HEK293T (cell line): Measurements from ENCODE around the gene NAPB.

Source experiments
- CTCF ChIA-PET: fragments of 350-600 bp; formaldehyde crosslinking; extraction: SDS; loops from one replicate; lab custom pipeline; 2021; ENCODE audit warnings: antibody characterized with exemption, inconsistent platforms; lab: Yijun Ruan, JAX
- POLR2A ChIA-PET: fragments of 350-600 bp; formaldehyde crosslinking; extraction: SDS; loops from one replicate; lab custom pipeline; 2020; ENCODE audit warnings: antibody characterized with exemption, inconsistent platforms; lab: Yijun Ruan, JAX
- DNase-seq: peaks from one replicate; pipeline ENCODE4 v3.0.0; 2012; ENCODE audit warnings: mixed read lengths; ENCODE audit errors: extremely low spot score
- ARNT ChIP-seq: fragments of 450-650 bp; IDR thresholded peaks from 2 replicates; pipeline ENCODE4 v1.6.1; 2017; ENCODE audit warnings: mild to moderate bottlenecking
- BHLHE40 ChIP-seq: fragments of 450-650 bp; IDR thresholded peaks from 2 replicates; pipeline ENCODE4 v1.6.1; 2016; ENCODE audit warnings: mild to moderate bottlenecking, moderate library complexity, borderline replicate concordance
- CTBP1 ChIP-seq: fragments of 450-650 bp; IDR thresholded peaks from 2 replicates; pipeline ENCODE4 v1.6.1; 2016; ENCODE audit warnings: borderline replicate concordance
- ELF4 ChIP-seq: fragments of 450-650 bp; IDR thresholded peaks from 2 replicates; pipeline ENCODE4 v1.6.1; 2017; ENCODE audit warnings: antibody characterized with exemption
- FOXA1 ChIP-seq: fragments of 450-650 bp; IDR thresholded peaks from 2 replicates; pipeline ENCODE4 v1.6.1; 2016; ENCODE audit warnings: mild to moderate bottlenecking
- FOXK2 ChIP-seq: fragments of 450-650 bp; IDR thresholded peaks from 2 replicates; pipeline ENCODE4 v1.6.1; 2016; ENCODE audit warnings: mild to moderate bottlenecking
- FOXM1 ChIP-seq: fragments of 450-650 bp; IDR thresholded peaks from 2 replicates; pipeline ENCODE4 v1.6.1; 2017; ENCODE audit warnings: mild to moderate bottlenecking, borderline replicate concordance
- HDGF ChIP-seq: fragments of 450-650 bp; IDR thresholded peaks from 2 replicates; pipeline ENCODE4 v1.6.1; 2017; ENCODE audit warnings: antibody characterized with exemption, borderline replicate concordance
- L3MBTL2 ChIP-seq: fragments of 450-650 bp; conservative IDR thresholded peaks from 2 replicates; pipeline ENCODE4 v1.6.1; 2016; ENCODE audit warnings: mild to moderate bottlenecking
- LEF1 ChIP-seq: fragments of 450-650 bp; IDR thresholded peaks from 2 replicates; pipeline ENCODE4 v1.6.1; 2017; ENCODE audit warnings: mild to moderate bottlenecking, borderline replicate concordance
- NFRKB ChIP-seq: fragments of 450-650 bp; IDR thresholded peaks from 2 replicates; pipeline ENCODE4 v1.6.1; 2016; ENCODE audit warnings: mild to moderate bottlenecking, moderate library complexity
- PKNOX1 ChIP-seq: fragments of 450-650 bp; IDR thresholded peaks from 2 replicates; pipeline ENCODE4 v1.6.1; 2016
- SP1 ChIP-seq: fragments of 450-650 bp; IDR thresholded peaks from 2 replicates; pipeline ENCODE4 v1.6.1; 2017
- SUZ12 ChIP-seq: fragments of 450-650 bp; IDR thresholded peaks from 2 replicates; pipeline ENCODE4 v1.6.1; 2016; ENCODE audit warnings: mild to moderate bottlenecking
- TARDBP ChIP-seq: fragments of 450-650 bp; IDR thresholded peaks from 2 replicates; pipeline ENCODE4 v1.6.1; 2016
- ZNF384 ChIP-seq: fragments of 450-650 bp; IDR thresholded peaks from 2 replicates; pipeline ENCODE4 v1.6.1; 2016

NAPB gene

GRCh38 chr20:23440004-23440403 lies 18.7 kb upstream of the NAPB start:
- POLR2A ChIA-PET = no interaction called here
- no peak for TF ChIP-seq PKNOX1
- TF ChIP-seq FOXA1 = no peak
- TF ChIP-seq CTBP1 = no peak
- no peak for TF ChIP-seq ARNT
- TF ChIP-seq HDGF = no peak
- TF ChIP-seq FOXM1 = no peak
- TF ChIP-seq LEF1 = no peak
- no peak for TF ChIP-seq SP1
- no peak for TF ChIP-seq ELF4
- no peak for TF ChIP-seq L3MBTL2
- TF ChIP-seq FOXK2 = no peak
- no peak for TF ChIP-seq BHLHE40
- no peak for TF ChIP-seq SUZ12
- TF ChIP-seq NFRKB = no peak
- no peak for TF ChIP-seq TARDBP
- no peak for TF ChIP-seq ZNF384
- DNase-seq = no peak
- CTCF ChIA-PET = no interaction called here

GRCh38 chr20:23438661-23439060 lies 17.4 kb upstream of the NAPB start:
- POLR2A ChIA-PET = no interaction called here
- CTCF ChIA-PET = no interaction called here
- TF ChIP-seq SP1 = no peak
- no peak for TF ChIP-seq ARNT
- TF ChIP-seq NFRKB = no peak
- no peak for TF ChIP-seq LEF1
- no peak for TF ChIP-seq ELF4
- TF ChIP-seq BHLHE40 = no peak
- TF ChIP-seq PKNOX1 = no peak
- DNase-seq = no peak

- no peak for TF ChIP-seq BHLHE40
- POLR2A ChIA-PET = interaction anchor here (1.0 kb wide), 1 partner anchor 87 kb away, joined by 4 read pairs; the partner anchor contains the start of gene NXT1
- DNase-seq = no peak
- CTCF ChIA-PET = no interaction called here
Observed at GRCh38 chr20:23437126-23437899, 16.0 kb upstream of the NAPB start.

GRCh38 chr20:23436681-23437080 lies 15.4 kb upstream of the NAPB start:
- ChIA-PET CTCF (interaction anchor here (0.6 kb wide), 1 partner anchor 66 kb away, joined by 3 read pairs; no protein-coding TSS in a partner anchor), POLR2A (interaction anchor here (1.0 kb wide), 1 partner anchor 87 kb away, joined by 4 read pairs; no protein-coding TSS in a partner anchor)
- TF ChIP-seq SP1 (no peak), ZNF384 (no peak), L3MBTL2 (no peak), BHLHE40 (no peak), LEF1 (no peak), SUZ12 (no peak), CTBP1 (no peak), HDGF (no peak), TARDBP (no peak), NFRKB (no peak), ELF4 (no peak), ARNT (no peak), FOXA1 (no peak)
- no peak for DNase-seq

GRCh38 chr20:23435626-23436539 lies 14.6 kb upstream of the NAPB start:
- POLR2A ChIA-PET = interaction anchor here (1.0 kb wide), 1 partner anchor 86 kb away, joined by 4 read pairs; no protein-coding TSS in a partner anchor
- no peak for DNase-seq
- CTCF ChIA-PET = interaction anchor here (0.6 kb wide), 1 partner anchor 65 kb away, joined by 3 read pairs; no protein-coding TSS in a partner anchor
- TF ChIP-seq NFRKB = no peak
- TF ChIP-seq BHLHE40 = no peak

- DNase-seq = no peak
- TF ChIP-seq L3MBTL2 (no peak), ARNT (no peak), SP1 (no peak), FOXK2 (no peak), FOXM1 (no peak), ELF4 (no peak), LEF1 (no peak), HDGF (no peak), CTBP1 (no peak), ZNF384 (no peak), NFRKB (no peak), SUZ12 (no peak), FOXA1 (no peak), PKNOX1 (no peak), TARDBP (no peak), BHLHE40 (no peak)
- CTCF ChIA-PET = interaction anchor here (0.8 kb wide), 1 partner anchor 13 kb away, joined by 4 read pairs; no protein-coding TSS in a partner anchor
- POLR2A ChIA-PET = interaction anchor here (1.6 kb wide), 1 partner anchor 13 kb away, joined by 8 read pairs; the partner anchor contains the start of gene NAPB
Observed at GRCh38 chr20:23434521-23435313, 13.4 kb upstream of the NAPB start.
